Esophagus muscularis mucosa (tissue), 3 donors: ENCODE data around the gene POLDIP2.

Experiments
- POLR2A ChIP-seq: fragments of 450-650 bp; IDR thresholded peaks from one replicate; pipeline ENCODE4 v1.6.1; 2017; ENCODE audit warnings: antibody characterized with exemption, moderate library complexity, mild to moderate bottlenecking, low read depth
- TF ChIP-seq, protein P1 (sequence below), 3 experiments: fragments of 200-600 bp in 2 of 3; fragments of 450-650 bp in 1 of 3; sonication (generic) in 2 of 3; IDR thresholded peaks; one replicate each; pipeline ENCODE4 v1.5.1; 2017 to 2019; ENCODE audit warnings: antibody characterized with exemption in 3 of 3, mild to moderate bottlenecking in 2 of 3, moderate library complexity in 1 of 3

- TF ChIP-seq, protein P1, sequence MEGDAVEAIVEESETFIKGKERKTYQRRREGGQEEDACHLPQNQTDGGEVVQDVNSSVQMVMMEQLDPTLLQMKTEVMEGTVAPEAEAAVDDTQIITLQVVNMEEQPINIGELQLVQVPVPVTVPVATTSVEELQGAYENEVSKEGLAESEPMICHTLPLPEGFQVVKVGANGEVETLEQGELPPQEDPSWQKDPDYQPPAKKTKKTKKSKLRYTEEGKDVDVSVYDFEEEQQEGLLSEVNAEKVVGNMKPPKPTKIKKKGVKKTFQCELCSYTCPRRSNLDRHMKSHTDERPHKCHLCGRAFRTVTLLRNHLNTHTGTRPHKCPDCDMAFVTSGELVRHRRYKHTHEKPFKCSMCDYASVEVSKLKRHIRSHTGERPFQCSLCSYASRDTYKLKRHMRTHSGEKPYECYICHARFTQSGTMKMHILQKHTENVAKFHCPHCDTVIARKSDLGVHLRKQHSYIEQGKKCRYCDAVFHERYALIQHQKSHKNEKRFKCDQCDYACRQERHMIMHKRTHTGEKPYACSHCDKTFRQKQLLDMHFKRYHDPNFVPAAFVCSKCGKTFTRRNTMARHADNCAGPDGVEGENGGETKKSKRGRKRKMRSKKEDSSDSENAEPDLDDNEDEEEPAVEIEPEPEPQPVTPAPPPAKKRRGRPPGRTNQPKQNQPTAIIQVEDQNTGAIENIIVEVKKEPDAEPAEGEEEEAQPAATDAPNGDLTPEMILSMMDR (IDR thresholded peaks at IDR 0.05) = no peak
- no peak for TF ChIP-seq POLR2A
These were observed 10.0 kb downstream of the POLDIP2 start for GRCh38 chr17:28347261-28347891.
